Motor neuron (in vitro differentiated cells): ENCODE measurements around the gene NRSN2. TPM values are rescaled to one million over a fixed set of nuclear protein-coding genes. Genes with fewer than 3 reads are reported as not detected.
"Not testable (repeated sequence)": the region's sequence is repeated elsewhere in the genome, so short reads cannot be mapped to it uniquely, and the experiment has no call there.

Experiments
- ATAC-seq, 8 experiments: fragments of 200-7000 bp; cut with Tn5 transposase; replicated peaks in 6 of 8; 2 replicates each; pipeline ENCODE4 v1.8.0; 2021; ENCODE audit warnings: mild to moderate bottlenecking in 8 of 8, moderate library complexity in 8 of 8
- H3K27ac ChIP-seq, 2 donors: fragments of 250-450 bp; sonication (Bioruptor Pico); 2 replicates each; pipeline ENCODE4 v1.9.0; 2021; ENCODE audit warnings: antibody characterized with exemption in 2 of 2, mild to moderate bottlenecking in 2 of 2, moderate library complexity in 1 of 2
- H3K4me1 ChIP-seq, 2 donors: fragments of 250-450 bp; sonication (Bioruptor Pico); replicated peaks in 1 of 2; 2 replicates each; pipeline ENCODE4 v1.6.1; 2021; ENCODE audit warnings: antibody characterized with exemption in 2 of 2, mild to moderate bottlenecking in 2 of 2, moderate library complexity in 1 of 2
- H3K4me3 ChIP-seq, 5 donors: fragments of 250-450 bp; sonication (Bioruptor Pico); 2 replicates each; pipeline ENCODE4 v1.9.0; 2021; ENCODE audit warnings: antibody characterized with exemption in 5 of 5, mild to moderate bottlenecking in 5 of 5, moderate library complexity in 4 of 5
- WGBS, 10 experiments: fragments of 450-650 bp; shearing (Covaris generic); methylation state at CpG; one replicate each; pipeline ENCODE4 v1.0.0; 2022; 5-methylcytosine and 5-hydroxymethylcytosine counted together
- in situ Hi-C, 9 experiments: fragments of 400-800 bp; cut with MboI; loops; one replicate each; pipeline ENCODE4 v1.15.0; 2021; ENCODE audit warnings: low sequenced_read_pairs in 9 of 9, low pct_unique_long_range_greater_than_20kb in 2 of 9; ENCODE audit not compliant: unreplicated experiment in 9 of 9
- total RNA-seq, 8 experiments: library from RNA; unstranded; fragments of 300-600 nt; gene quantifications; 2 replicates each; pipeline versions ENCODE4 v1.2.3 to v1.2.4, GENCODE V29; 2022

Gene NRSN2
- total RNA-seq, 8 experiments from 2014 or later = 24.6 to 50.3 (median 31.4) TPM

- in situ Hi-C loops = no loop called here
- 27 to 70% (median 50%) methylated on average over 1 to 13 of the region's 31 CpGs; no CpG with 5 or more reads in 3 of the 10 experiments for WGBS, 10 experiments
- ATAC-seq = no peak
- peak overlapping the region; percentile 63 to 90 (median 77) for H3K4me3 ChIP-seq
- no peak overlapping the region for H3K27ac ChIP-seq
- peaks cover 23 to 24% of the 10 kb centered on the region in 2 donors for H3K4me1 ChIP-seq
These were observed 18.6 kb upstream of the NRSN2 start for GRCh38 chr20:328027-328974.

GRCh38 chr20:328975-329695 is 17.8 kb upstream of the NRSN2 start:
- Histone ChIP-seq H3K4me1 (peaks cover 19 to 22% of the 10 kb centered on the region in 2 donors), H3K27ac (no peak overlapping the region), H3K4me3 (peak overlapping the region in 4 of 5 donors; percentile 63 to 90 (median 72))
- in situ Hi-C loops = no loop called here
- 17 to 83% (median 60%) methylated on average over 1 to 7 of the region's 7 CpGs; no CpG with 5 or more reads in 2 of the 10 experiments for WGBS, 10 experiments
- ATAC-seq = no peak

- 80 to 100% (median 86%) methylated on average over 1 to 3 of the region's 4 CpGs; no CpG with 5 or more reads in 4 of the 10 experiments for WGBS, 10 experiments
- H3K4me1 ChIP-seq = peaks cover 19 to 22% of the 10 kb centered on the region in 2 donors
- H3K27ac ChIP-seq = no peak overlapping the region
- ATAC-seq = no peak
- in situ Hi-C loops = no loop called here
- H3K4me3 ChIP-seq = peak overlapping the region in 2 of 5 donors; percentile 2 to 19
These were observed 17.1 kb upstream of the NRSN2 start for GRCh38 chr20:329851-330232.

DNA sequence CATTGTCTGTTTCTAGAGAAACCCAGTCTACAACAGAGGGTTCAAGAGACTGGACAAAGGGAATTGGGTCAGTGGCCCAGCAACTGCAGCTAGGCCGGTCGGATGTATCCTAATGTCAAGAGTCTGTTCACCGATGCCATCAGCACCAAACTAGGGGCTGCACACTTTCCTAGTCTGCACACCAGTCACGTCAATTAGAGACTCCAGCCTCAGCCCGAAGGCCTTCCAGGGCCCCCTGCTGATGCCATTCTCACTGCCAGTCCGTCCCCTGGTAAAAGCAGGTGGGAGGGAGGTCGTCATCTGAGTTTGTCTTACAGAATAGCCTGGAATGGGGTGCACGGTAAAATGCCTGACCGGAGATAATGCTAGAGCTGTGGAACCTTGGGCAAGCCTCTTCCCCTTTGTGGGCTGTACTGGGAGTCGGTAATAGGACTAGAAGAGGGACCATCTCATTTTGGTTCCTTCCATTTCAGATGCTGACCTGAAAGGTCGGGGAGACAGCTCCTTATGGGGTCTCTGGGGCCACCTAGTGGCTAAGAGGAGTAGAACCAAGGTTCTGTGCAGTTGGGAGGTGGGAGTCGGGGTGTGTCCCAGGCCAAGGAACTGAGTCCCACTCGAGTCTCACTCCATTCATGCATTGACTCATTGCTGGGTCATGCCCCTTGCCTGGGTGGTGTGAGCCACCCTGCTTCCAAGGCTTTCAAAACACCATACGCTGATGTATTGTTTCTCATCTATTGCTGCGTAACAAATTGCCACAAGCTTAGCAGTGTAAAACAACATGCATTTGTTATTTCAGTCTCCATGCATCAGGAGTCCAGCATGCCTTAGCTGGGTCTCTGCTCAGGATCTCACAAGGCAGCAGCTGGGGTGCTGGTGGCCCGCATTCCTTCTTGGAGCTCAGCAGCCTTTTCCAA is 16.4 kb upstream of the NRSN2 start:
- Histone ChIP-seq H3K4me3 (peak overlapping the region in 4 of 5 donors; percentile 1 to 19 (median 4)), H3K27ac (peak overlapping the region in 1 of 2 donors; percentile 7), H3K4me1 (peaks cover 19 to 22% of the 10 kb centered on the region in 2 donors)
- WGBS, 10 experiments = 0 to 100% (median 49%) methylated on average over 1 to 7 of the region's 16 CpGs; no CpG with 5 or more reads in 2 of the 10 experiments
- peak; percentile 8 to 27 (median 17) for ATAC-seq
- in situ Hi-C loops = no loop called here

DNA sequence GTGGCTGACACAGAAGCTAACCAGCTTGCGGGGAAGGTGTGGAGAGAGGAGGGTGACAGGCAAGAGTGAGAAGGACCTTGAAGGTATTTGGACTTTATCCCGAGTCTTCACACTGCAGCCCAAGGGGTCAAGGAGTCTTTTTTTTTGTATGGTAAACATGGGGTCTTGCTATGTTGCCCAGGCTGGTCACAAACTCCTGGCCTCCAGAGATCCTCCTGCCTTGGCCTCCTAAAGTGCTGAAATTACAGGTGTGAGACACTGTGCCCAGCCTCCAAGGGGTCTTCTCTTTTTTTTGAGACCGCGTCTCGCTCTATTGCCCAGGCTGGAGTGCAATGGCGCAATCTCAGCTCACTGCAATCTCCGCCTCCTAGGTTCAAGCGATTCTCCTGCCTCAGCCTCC is 12.3 kb upstream of the NRSN2 start:
- no peak overlapping the region for H3K27ac ChIP-seq
- peaks cover 9 to 13% of the 10 kb centered on the region in 2 donors for H3K4me1 ChIP-seq
- 33 to 100% (median 94%) methylated on average over 1 to 7 of the region's 8 CpGs; no CpG with 5 or more reads in 2 of the 10 experiments for WGBS, 10 experiments
- no peak for ATAC-seq
- in situ Hi-C loops = no loop called here
- H3K4me3 ChIP-seq = no peak overlapping the region

- H3K4me3 ChIP-seq, H3K27ac ChIP-seq, in situ Hi-C loops, ATAC-seq, H3K4me1 ChIP-seq: not testable (repeated sequence)
- 71 to 100% (median 86%) methylated on average over 1 of the region's 1 CpG; no CpG with 5 or more reads in 7 of the 10 experiments for WGBS, 10 experiments
These were observed 10.9 kb upstream of the NRSN2 start for GRCh38 chr20:336040-336439.

- Histone ChIP-seq H3K27ac (no peak overlapping the region), H3K4me3 (no peak overlapping the region), H3K4me1 (peaks cover 0 to 5% of the 10 kb centered on the region in 2 donors)
- WGBS, 10 experiments = 17 to 89% (median 68%) methylated on average over 1 to 2 of the region's 2 CpGs; no CpG with 5 or more reads in 6 of the 10 experiments
- peak in 2 of 8 experiments; percentile 38 to 39 for ATAC-seq
- in situ Hi-C loops = no loop called here
These were observed 5.2 kb upstream of the NRSN2 start for GRCh38 chr20:341682-342081.

DNA sequence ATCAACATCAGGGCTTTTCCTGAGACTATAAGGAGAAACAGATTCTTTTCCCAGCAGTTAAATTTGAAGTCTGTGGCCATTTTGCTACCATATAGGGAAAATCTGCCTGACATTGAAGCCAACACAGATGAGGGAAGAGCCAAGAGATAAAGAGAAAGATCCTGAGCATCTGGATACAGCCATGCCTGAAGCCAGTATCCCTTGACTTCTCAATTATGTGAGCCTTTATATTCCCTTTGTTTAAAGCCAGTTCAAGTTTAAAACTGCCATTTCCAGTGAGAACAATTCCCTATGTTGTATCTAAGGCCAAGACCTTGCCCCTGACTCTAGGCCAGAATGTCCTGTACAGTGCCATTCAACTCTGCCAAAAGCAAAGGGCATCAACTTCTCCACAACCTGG is 3.8 kb upstream of the NRSN2 start:
- Histone ChIP-seq H3K4me3 (no peak overlapping the region), H3K27ac (no peak overlapping the region), H3K4me1 (peaks cover 0 to 5% of the 10 kb centered on the region in 2 donors)
- in situ Hi-C loops = no loop called here
- no peak for ATAC-seq

GRCh38 chr20:346033-346639 is 775 bp upstream of the NRSN2 start:
- WGBS, 10 experiments = 17 to 88% (median 70%) methylated on average over 1 to 9 of the region's 9 CpGs; no CpG with 5 or more reads in 1 of the 10 experiments
- peak overlapping the region; percentile 92 to 93 for H3K27ac ChIP-seq
- in situ Hi-C loops = no loop called here
- peak overlapping the region; percentile 45 to 81 (median 66) for H3K4me3 ChIP-seq
- no peak for ATAC-seq
- H3K4me1 ChIP-seq = peaks cover 8 to 13% of the 10 kb centered on the region in 2 donors

- ATAC-seq = no peak
- Histone ChIP-seq H3K4me1 (peaks cover 8 to 13% of the 10 kb centered on the region in 2 donors), H3K27ac (peak overlapping the region; percentile 92 to 93), H3K4me3 (peak overlapping the region; percentile 45 to 81 (median 66))
- no CpG with 5 or more reads among the region's 19 CpGs for WGBS, 10 experiments
- in situ Hi-C loops = no loop called here
These were observed 367 bp downstream of the NRSN2 start for GRCh38 chr20:347317-347639.

GRCh38 chr20:347640-348484 is 951 bp downstream of the NRSN2 start:
- ATAC-seq = peak; percentile 71 to 84 (median 79)
- in situ Hi-C loops = no loop called here
- 0% methylated on average over 1 to 5 of the region's 61 CpGs; no CpG with 5 or more reads in 6 of the 10 experiments for WGBS, 10 experiments
- Histone ChIP-seq H3K4me1 (peaks cover 8 to 13% of the 10 kb centered on the region in 2 donors), H3K4me3 (peak overlapping the region; percentile 45 to 81 (median 66)), H3K27ac (peak overlapping the region; percentile 92 to 94)
